SHP77 (cell line): ENCODE data around the gene DDB1.

Experiments used
- DNase-seq, 2 experiments: peaks; one replicate each; lab custom pipeline; 2025; lab: John Stamatoyannopoulos, UW

Gene DDB1

DNA sequence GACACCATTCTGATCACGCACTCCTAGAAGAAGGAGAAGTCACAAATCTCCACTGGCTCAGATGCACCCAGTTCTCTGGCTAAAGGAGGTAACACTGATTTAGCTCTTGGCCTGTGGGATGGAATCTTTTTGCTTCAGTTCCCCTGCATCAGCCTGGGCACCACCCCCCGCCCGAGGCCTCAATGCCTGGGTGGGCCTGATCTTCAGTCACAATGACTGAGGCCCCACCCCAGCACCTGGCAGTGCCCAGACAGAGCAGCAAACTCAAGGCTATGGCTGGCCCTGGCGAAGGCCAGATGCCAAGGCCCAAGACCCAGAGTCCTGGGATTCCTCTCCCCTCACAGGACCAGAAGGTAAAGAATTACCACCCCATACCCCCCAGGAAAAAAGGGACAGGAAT, 23.8 kb upstream of the DDB1 start:
- no peak for DNase-seq

DNA sequence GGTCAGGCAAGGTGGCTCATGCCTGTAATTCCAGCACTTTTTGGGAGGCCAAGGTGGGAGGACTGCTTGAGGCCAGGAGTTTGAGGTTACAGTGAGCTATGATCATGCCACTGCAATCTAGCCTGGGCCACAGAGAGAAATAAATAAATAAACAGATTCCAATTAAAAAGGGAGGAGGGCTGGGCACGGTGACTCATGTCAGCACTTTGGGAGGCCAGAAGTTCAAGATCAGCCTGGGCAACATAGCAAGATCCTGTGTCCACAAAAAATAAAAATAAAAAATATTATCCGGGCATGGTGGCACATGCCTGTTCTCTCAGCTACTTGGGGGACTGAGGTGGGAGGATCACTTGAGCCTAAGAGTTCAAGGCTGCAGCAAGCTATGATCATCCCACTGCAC, 21.3 kb upstream of the DDB1 start:
- DNase-seq = no peak

- no peak for DNase-seq
These were observed 20.5 kb upstream of the DDB1 start for GRCh38 chr11:61353131-61354067.

GRCh38 chr11:61352038-61352437, 19.1 kb upstream of the DDB1 start:
- no peak for DNase-seq

- no peak for DNase-seq
These were observed 17.9 kb upstream of the DDB1 start for GRCh38 chr11:61350803-61351202.

GRCh38 chr11:61350336-61350735, 17.4 kb upstream of the DDB1 start:
- DNase-seq = no peak

GRCh38 chr11:61349916-61350315, 17.0 kb upstream of the DDB1 start:
- no peak for DNase-seq

GRCh38 chr11:61349189-61349751, 16.4 kb upstream of the DDB1 start:
- no peak for DNase-seq

DNA sequence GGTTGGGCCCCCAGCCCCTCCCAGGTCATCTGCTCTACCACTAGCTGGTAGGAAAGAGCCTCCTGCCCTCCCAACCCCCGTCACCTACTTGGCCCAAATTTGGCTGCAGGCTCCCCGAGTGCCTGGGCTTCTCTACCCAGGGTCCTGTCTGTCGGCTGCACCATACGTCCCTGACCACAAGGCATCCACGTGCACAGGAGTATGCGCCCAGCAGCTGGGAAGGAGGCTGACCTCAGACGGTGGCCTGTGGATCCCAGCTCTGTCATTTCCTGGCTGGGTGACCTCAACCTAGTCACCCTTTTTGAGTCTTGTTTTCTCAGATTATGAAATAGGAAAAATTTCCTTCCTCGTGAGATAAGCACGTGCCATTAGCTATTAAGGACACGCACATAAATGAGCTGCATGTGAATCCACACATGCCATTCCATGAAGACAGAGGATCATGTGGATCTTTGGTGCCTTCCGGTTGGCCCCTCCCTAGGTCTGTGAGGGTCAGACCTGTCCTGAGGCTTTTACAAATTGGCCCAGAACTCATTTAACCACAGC, 15.1 kb upstream of the DDB1 start:
- no peak for DNase-seq

DNA sequence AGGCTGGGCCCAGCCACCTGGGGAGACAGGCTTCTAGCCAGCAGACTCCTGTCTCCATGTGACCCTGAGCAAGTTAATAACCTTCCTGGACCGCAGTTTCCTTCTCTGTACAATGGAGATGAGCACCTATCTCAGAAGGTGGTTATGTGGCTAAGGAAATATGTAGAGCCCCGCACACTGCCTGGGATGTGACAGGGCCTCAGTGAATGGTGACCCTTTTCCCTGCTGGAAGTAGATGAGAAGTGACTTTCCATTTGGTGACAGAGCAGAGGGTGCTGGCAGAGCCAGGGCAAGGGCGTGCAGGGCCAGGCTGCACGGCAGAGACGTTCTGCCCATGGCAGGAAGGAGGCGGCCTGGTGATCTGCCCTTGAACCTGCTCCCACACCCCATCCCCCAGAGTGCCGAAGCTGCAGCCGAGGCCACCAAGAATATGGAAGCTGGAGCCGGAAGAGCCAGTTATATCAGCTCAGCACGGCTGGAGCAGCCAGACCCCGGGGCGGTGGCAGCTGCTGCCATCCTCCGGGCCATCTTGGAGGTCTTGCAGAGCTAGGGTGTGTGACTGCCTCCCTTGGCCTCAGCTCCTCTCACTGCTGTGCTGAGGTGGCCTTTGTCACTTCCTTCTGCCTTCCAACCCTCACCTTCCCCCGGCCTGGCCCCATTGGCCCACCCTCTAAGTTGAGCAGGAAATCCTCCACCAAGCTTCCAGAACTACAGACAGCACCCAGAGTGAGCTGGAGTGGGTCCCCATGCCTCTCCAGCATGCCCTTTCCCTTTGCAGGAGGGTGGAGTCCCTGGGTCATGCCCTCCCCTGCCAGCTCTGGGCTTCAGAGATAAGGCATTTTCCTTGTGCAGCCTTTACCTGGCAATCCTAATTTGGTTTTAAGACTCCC, 13.3 kb upstream of the DDB1 start:
- no peak for DNase-seq

- no peak for DNase-seq
These were observed 12.3 kb upstream of the DDB1 start for GRCh38 chr11:61345170-61345610.

- DNase-seq = no peak
These were observed 11.2 kb upstream of the DDB1 start for GRCh38 chr11:61343792-61344745.

GRCh38 chr11:61342207-61342803, 9.4 kb upstream of the DDB1 start:
- DNase-seq = no peak

- DNase-seq = no peak
These were observed 8.8 kb upstream of the DDB1 start for GRCh38 chr11:61341706-61342105.

GRCh38 chr11:61340979-61341378, 8.1 kb upstream of the DDB1 start:
- no peak for DNase-seq

DNA sequence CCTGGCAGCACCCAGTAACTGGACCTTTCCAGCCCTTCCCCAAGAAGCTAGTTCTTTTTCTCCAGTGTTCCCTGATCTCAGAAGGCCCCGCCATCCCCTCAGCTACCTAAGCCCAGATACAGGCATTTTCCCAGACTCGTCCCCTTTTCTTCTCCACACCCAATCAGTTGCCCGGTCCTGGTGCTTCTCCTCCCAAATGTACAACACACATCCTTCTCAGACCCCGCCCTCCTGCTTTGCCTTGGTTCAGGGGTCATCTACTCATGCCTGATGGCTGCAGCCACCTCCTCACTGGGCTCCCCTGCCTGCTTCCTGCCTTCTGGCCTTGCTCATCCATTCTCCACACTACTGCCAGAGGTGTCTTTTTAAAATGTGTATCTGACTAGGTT, 6.6 kb upstream of the DDB1 start:
- DNase-seq = no peak

DNA sequence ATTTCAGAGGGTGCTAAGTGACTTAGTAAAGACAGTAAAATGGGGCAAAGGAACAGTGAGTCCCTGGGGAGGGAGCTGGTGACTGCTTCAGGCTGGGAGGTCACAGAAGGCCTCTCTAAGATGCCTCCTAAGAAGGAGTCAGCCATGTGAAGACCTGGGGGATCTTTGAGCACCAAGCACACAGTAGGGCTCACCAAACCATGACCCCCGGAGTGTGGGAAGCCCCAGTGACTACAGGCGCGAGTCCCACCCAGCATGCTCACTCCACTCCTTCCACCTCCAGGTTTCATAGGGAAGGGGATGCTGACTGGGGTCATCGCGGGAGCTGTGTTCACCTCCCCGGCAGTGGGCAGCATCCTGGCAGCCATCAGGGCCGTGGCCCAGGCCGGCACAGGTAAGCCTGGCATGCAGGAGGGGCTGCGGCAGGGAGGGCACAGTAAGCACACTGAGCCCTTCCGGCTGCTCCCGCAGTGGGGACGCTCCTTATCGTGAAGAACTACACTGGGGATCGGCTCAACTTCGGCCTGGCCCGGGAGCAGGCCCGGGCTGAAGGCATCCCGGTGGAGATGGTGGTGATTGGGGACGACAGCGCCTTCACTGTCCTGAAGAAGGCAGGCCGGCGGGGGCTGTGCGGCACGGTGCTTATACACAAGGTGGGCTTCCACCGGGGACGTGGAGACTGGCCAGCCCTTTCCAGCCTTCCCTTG, 6.0 kb upstream of the DDB1 start:
- no peak for DNase-seq

GRCh38 chr11:61337706-61338470, 5.0 kb upstream of the DDB1 start:
- no peak for DNase-seq
